Measurements from ENCODE around the gene UCHL1.
A peak's percentile ranks its signal among the peaks of the same experiment; 100 is the strongest.

UCHL1 gene

DNA sequence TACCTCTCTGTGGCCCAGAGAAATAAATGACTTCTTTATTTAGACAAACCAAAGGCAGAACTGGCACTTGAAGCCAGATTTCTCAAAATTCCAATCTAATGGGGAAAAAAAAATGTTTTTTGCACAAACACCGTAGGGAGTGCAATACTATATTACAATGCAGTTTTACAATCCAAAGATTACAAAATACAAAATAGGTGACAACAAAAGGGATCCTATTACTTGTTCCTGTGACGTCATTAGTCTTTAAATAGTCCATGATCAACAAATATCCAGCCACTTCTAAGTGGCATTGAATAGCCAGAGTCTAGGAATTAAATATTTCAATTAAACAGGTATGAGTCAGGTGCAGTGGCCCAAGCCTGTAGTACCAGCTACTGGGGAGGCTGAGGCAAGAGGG is 39.4 kb upstream of the UCHL1 start:
- Mint-ChIP-seq H3K27ac (no peak overlapping the region), H3K4me3 (no peak overlapping the region), H3K9me3 (no peaks in the 10 kb centered on the region), H3K27me3 (peaks cover 59% of the 10 kb centered on the region), H3K4me1 (peaks cover 35% of the 10 kb centered on the region), H3K36me3 (no peaks in the 10 kb centered on the region)
- CTCF ChIA-PET: interaction anchor here (1.0 kb wide), 1 partner anchor 293 kb away, joined by 3 read pairs; no protein-coding TSS in a partner anchor
- DNase-seq: no peak

DNA sequence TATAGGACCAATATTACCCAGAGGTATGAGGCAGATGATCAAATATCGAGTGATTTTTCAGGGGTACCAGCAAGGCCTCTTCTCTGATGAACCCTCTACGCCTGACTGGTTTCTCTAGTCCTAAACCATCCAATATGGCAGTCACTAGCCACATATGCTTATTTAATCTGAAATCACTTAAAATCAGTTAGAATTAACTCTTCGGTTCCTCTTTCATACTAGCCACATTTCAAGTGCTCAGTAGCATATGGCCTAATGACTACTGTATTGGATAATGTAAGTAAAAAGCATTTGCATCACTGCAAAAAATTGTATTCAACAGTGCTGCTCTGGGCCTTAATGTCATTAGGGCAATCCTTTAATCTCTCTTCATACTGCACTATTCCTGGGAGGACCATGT is 38.0 kb upstream of the UCHL1 start:
- no peak for DNase-seq
- Mint-ChIP-seq H3K4me3 (no peak overlapping the region), H3K27ac (no peak overlapping the region), H3K36me3 (no peaks in the 10 kb centered on the region), H3K27me3 (peaks cover 46% of the 10 kb centered on the region), H3K4me1 (peaks cover 25% of the 10 kb centered on the region), H3K9me3 (no peaks in the 10 kb centered on the region)
- CTCF ChIA-PET: interaction anchor here (0.8 kb wide), 1 partner anchor 291 kb away, joined by 3 read pairs; no protein-coding TSS in a partner anchor

DNA sequence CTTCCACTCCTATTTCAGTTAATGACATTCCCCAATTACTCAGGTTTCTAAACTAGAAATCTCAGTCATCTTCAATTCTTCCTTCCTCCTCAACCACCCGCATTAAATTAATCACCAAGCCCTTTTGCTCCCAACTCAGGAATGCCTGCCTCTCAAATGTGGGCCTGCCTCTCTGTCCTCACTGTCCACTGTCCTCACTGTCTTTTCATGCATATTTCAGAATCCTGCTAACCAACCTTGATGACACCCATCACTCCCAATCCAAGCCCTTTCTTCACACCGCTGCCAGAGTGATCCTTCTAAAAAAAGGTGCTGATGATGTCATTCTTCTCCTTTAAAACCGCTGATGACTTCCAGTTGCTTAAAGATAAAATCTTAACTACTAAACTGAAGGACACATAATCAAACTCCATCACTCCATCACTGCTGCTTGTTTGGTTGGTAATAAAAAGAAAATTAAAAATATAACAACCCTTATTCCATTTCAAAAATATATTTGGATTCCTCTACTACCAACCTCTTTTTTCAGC is 37.2 kb upstream of the UCHL1 start:
- Mint-ChIP-seq H3K27me3 (peaks cover 38% of the 10 kb centered on the region), H3K36me3 (no peaks in the 10 kb centered on the region), H3K4me3 (no peak overlapping the region), H3K9me3 (no peaks in the 10 kb centered on the region), H3K27ac (no peak overlapping the region), H3K4me1 (peaks cover 21% of the 10 kb centered on the region)
- no peak for DNase-seq
- CTCF ChIA-PET: no interaction called here

GRCh38 chr4:41221850-41222645 is 34.7 kb upstream of the UCHL1 start:
- Mint-ChIP-seq H3K36me3 (no peaks in the 10 kb centered on the region), H3K27ac (no peak overlapping the region), H3K9me3 (no peaks in the 10 kb centered on the region), H3K27me3 (peaks cover 15% of the 10 kb centered on the region), H3K4me1 (peaks cover under 1% of the 10 kb centered on the region), H3K4me3 (no peak overlapping the region)
- CTCF ChIA-PET: no interaction called here
- no peak for DNase-seq

DNA sequence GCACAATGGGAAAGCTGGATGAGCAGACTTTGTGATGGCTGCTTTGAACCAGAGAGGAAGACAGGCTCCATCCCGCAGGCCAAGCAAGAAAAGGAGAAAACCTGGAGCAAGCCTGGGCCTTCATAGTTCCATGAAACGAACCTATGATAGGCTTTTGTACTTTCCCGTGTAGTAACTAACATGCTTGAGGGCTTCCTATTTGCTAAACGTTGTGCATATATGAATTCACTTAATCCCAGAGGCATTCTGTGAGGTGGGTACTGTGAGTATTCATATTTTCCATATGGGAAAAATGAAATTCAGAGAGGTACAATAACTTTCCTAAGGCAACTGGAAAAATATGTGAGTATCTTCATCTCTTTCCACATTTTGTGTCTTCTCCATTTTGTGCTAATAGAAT is 28.8 kb upstream of the UCHL1 start:
- CTCF ChIA-PET: no interaction called here
- H3K4me3 Mint-ChIP-seq: no peak overlapping the region
- H3K4me1 Mint-ChIP-seq: no peaks in the 10 kb centered on the region
- DNase-seq: no peak
- no peaks in the 10 kb centered on the region for H3K36me3 Mint-ChIP-seq
- peaks cover 3% of the 10 kb centered on the region for H3K27me3 Mint-ChIP-seq
- H3K27ac Mint-ChIP-seq: no peak overlapping the region
- no peaks in the 10 kb centered on the region for H3K9me3 Mint-ChIP-seq

DNA sequence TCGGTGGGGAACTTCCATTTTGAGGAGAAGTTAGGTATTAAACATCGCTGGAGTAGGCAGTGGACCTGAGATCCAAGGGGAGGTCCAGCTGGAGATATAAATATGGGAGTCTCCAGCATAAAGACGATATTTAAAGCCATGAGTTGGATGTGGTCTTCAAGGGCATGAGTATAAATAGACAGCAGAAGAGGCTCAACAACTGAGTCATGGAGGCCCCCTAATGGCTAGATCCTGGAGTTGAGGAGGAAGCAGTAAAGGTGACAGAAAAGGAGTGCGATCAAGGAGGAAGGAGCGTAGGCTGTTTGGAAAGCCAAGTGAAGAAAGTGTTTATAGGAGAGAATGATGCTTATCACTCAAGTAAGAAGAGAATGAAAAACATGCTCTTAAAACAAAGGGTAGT is 24.3 kb upstream of the UCHL1 start:
- H3K4me1 Mint-ChIP-seq: no peaks in the 10 kb centered on the region
- DNase-seq: no peak
- H3K27ac Mint-ChIP-seq: no peak overlapping the region
- H3K36me3 Mint-ChIP-seq: no peaks in the 10 kb centered on the region
- H3K9me3 Mint-ChIP-seq: no peaks in the 10 kb centered on the region
- no peak overlapping the region for H3K4me3 Mint-ChIP-seq
- CTCF ChIA-PET: no interaction called here
- peaks cover 3% of the 10 kb centered on the region for H3K27me3 Mint-ChIP-seq

DNA sequence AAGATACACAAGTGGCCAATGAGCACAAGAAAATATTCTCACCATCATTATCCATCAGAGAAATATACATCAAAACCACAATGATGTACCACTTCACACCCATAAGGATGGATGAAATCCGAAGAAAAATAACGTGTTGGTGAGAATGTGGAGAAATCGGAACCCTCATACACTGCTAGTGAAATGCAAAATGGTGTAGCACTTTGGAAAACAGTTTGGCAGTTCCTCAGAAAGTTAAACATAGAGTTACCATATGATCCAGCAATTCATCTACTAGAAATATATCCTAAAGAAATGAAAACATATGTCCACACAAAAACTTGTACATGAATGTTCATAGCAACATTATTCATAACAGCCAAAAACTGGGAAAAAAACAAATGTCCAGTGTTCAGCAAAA is 23.9 kb upstream of the UCHL1 start:
- CTCF ChIA-PET: no interaction called here
- Mint-ChIP-seq H3K27me3 (peaks cover under 1% of the 10 kb centered on the region), H3K4me1 (no peaks in the 10 kb centered on the region), H3K4me3 (no peak overlapping the region), H3K36me3 (no peaks in the 10 kb centered on the region), H3K27ac (no peak overlapping the region), H3K9me3 (no peaks in the 10 kb centered on the region)
- DNase-seq: no peak

- Mint-ChIP-seq H3K4me1 (no peaks in the 10 kb centered on the region), H3K27me3 (no peaks in the 10 kb centered on the region), H3K36me3 (no peaks in the 10 kb centered on the region), H3K4me3 (no peak overlapping the region), H3K27ac (no peak overlapping the region), H3K9me3 (no peaks in the 10 kb centered on the region)
- DNase-seq: no peak
- CTCF ChIA-PET: no interaction called here
Measured at GRCh38 chr4:41236032-41236431, 20.7 kb upstream of the UCHL1 start.

- DNase-seq: no peak
- H3K9me3 Mint-ChIP-seq: no peaks in the 10 kb centered on the region
- H3K27me3 Mint-ChIP-seq: no peaks in the 10 kb centered on the region
- H3K4me3 Mint-ChIP-seq: no peak overlapping the region
- H3K4me1 Mint-ChIP-seq: no peaks in the 10 kb centered on the region
- H3K27ac Mint-ChIP-seq: no peak overlapping the region
- no peaks in the 10 kb centered on the region for H3K36me3 Mint-ChIP-seq
- CTCF ChIA-PET: no interaction called here
Measured at GRCh38 chr4:41236508-41236907, 20.2 kb upstream of the UCHL1 start.

DNA sequence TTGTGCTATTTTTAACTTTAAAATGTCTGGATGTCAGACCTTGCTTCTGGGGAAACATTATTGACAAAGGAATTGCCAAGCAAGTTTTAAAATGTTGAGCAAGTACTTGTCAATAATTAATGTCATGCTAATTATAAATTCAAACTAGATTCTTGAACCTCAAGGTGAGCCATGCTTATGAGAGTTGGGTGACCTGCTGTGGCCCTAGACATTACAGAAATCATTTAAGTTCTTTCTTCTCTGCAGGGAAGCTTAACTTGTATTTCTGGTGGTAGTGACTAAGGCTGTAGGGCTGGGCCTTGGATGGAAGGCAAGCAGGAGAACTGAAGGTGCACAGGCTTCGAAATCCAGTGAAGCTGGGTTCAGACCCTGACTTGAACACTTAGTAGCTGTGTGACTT is 14.8 kb upstream of the UCHL1 start:
- Mint-ChIP-seq H3K27ac (no peak overlapping the region), H3K4me1 (no peaks in the 10 kb centered on the region), H3K9me3 (no peaks in the 10 kb centered on the region), H3K36me3 (no peaks in the 10 kb centered on the region), H3K27me3 (no peaks in the 10 kb centered on the region), H3K4me3 (no peak overlapping the region)
- DNase-seq: no peak
- CTCF ChIA-PET: no interaction called here

DNA sequence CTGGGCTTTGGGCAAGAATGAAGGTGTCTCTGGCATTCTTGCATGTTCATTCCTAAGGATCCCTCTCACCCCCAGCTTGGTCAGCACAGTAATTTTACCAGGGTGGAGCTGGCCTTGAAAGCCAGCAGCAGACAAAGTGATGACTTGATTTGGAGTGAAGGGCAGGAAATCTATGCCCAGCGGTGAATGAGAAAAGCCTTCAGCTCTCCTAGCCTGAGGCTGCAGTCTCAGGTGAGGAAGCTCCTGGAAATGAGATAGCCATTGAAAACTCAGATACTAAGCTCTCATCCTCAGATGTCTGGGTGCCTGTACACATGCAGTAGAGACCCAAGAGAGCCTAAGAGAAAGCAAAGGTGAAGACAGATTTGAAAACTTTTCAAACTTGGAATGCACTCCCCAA is 10.7 kb upstream of the UCHL1 start:
- H3K4me3 Mint-ChIP-seq: no peak overlapping the region
- no peaks in the 10 kb centered on the region for H3K4me1 Mint-ChIP-seq
- DNase-seq: no peak
- H3K9me3 Mint-ChIP-seq: no peaks in the 10 kb centered on the region
- CTCF ChIA-PET: interaction anchor here (1.1 kb wide), 1 partner anchor 35 kb away, joined by 3 read pairs; no protein-coding TSS in a partner anchor
- no peaks in the 10 kb centered on the region for H3K27me3 Mint-ChIP-seq
- no peak overlapping the region for H3K27ac Mint-ChIP-seq
- no peaks in the 10 kb centered on the region for H3K36me3 Mint-ChIP-seq

DNA sequence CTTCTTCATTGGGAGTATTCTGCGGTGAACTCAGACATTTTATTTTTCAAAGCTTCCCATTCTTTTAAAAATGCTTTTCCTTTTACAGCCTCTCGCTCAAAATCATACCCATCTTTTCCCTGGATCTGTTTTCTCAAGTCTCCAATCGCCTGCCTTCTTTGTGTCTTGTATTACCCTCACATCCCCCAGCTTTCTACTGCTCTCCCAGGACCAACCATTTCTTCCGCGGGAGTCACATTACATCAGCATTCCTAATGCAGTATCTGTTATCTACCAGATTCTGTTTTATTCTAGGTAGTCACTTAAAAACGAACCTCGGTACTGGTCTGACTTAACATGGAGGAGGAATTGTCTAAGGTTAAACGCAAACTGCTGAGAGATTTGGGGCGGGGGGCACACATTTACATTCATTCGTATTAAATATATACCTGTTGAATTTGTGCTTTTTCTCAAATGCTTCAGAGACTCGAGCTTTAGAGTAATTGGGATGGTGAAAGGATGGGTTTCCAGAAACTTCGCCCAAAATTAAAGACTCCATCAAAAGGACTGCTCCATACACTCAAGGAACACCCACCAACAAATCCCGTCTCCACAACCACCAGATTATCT is 493 bp upstream of the UCHL1 start:
- no peak for DNase-seq
- CTCF ChIA-PET: no interaction called here
- no peak overlapping the region for H3K27ac Mint-ChIP-seq
- peaks cover 50% of the 10 kb centered on the region for H3K27me3 Mint-ChIP-seq
- H3K4me1 Mint-ChIP-seq: peaks cover 5% of the 10 kb centered on the region
- no peak overlapping the region for H3K4me3 Mint-ChIP-seq
- H3K36me3 Mint-ChIP-seq: no peaks in the 10 kb centered on the region
- H3K9me3 Mint-ChIP-seq: no peaks in the 10 kb centered on the region

DNA sequence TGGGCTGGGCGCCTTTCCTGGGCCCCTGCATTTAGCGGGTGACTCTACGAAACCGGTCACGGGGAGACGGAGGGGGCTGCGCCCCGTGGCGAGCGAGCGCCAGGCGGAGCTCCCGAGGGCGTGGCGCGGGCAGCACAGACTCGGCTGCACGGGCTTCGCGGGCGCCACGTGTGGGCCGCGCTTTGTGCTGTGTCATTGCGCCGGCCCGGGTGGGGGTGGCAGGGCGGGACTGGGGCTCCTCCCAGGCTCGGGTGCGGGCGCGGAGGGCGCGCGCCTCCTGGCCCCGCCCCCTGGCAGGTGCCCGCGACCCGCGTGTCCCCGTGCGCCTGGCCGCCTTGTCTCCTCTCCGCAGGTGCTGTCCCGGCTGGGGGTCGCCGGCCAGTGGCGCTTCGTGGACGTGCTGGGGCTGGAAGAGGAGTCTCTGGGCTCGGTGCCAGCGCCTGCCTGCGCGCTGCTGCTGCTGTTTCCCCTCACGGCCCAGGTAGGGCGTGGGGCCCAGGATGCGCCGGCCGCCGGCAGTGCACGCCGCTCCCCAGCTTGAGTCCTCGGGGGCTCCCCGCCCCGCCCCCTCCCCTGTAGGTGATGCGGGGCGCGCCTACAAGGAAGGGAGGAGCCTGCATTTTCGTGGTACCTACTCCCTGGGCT is 651 bp downstream of the UCHL1 start:
- Mint-ChIP-seq H3K27me3 (peaks cover 50% of the 10 kb centered on the region), H3K9me3 (no peaks in the 10 kb centered on the region), H3K36me3 (no peaks in the 10 kb centered on the region), H3K4me1 (peaks cover 5% of the 10 kb centered on the region), H3K27ac (no peak overlapping the region), H3K4me3 (peak overlapping the region; percentile 40)
- CTCF ChIA-PET: interaction anchor here (3.3 kb wide), 1 partner anchor 23 kb away, joined by 11 read pairs; no protein-coding TSS in a partner anchor
- DNase-seq: peak; percentile 31

- no peaks in the 10 kb centered on the region for H3K36me3 Mint-ChIP-seq
- CTCF ChIA-PET: interaction anchor here (3.3 kb wide), 1 partner anchor 22 kb away, joined by 11 read pairs; no protein-coding TSS in a partner anchor
- peaks cover 5% of the 10 kb centered on the region for H3K4me1 Mint-ChIP-seq
- H3K9me3 Mint-ChIP-seq: no peaks in the 10 kb centered on the region
- no peak overlapping the region for H3K27ac Mint-ChIP-seq
- peaks cover 50% of the 10 kb centered on the region for H3K27me3 Mint-ChIP-seq
- no peak for DNase-seq
- H3K4me3 Mint-ChIP-seq: peak overlapping the region; percentile 40
Measured at GRCh38 chr4:41257906-41258305, 1.2 kb downstream of the UCHL1 start.
